ENCODE results near the gene METTL8.

DNA sequence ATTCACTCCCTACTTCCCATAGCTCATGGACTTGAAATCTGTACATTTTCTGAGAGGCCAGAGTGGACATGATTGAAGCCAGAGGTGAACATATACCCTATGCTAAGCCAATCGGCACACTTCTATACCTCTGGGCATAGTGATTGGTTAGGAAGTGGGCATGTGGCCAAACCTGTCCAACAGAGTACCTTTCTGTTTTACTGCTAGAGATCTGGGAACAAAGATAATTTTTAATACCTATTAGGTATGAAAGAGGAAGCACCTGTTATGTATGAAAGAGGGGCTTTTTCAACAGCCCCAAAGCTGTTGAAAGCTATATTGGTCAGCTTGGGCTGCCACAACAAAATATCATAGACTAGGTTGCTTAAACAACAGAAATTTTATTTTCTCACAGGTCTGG is 27.7 kb downstream of the METTL8 start:
- TF ChIP-seq CTCF (IDR thresholded peaks at IDR 0.05; ENCODE audit: low read depth, low read length) (no peak), POLR2A (IDR thresholded peaks at IDR 0.05; ENCODE audit: extremely low read depth, insufficient read length) (no peak), MAX (IDR thresholded peaks at IDR 0.05; ENCODE audit: low read depth, low read length) (no peak)

Measured in NB4 (cell line).